Ureter (tissue), 1 donor: ENCODE measurements around the gene SAPCD2. TPM values are rescaled to one million over a fixed set of nuclear protein-coding genes. Genes with fewer than 3 reads are reported as not detected.

Experiments
- DNase-seq: peaks from one replicate; pipeline ENCODE4 v3.0.0-alpha.2; 2020; ENCODE audit warnings: low spot score
- total RNA-seq: library from RNA; stranded (reverse); gene quantifications from one replicate; pipeline ENCODE4 v1.2.4, GENCODE V29; 2023
- donor health status: DM: yes; HTN: yes; CAD: no.

Gene SAPCD2
- total RNA-seq, 1 donor from 2014 or later: 1.6 TPM

- no peak for DNase-seq
Measured at GRCh38 chr9:137049544-137050449, 20.6 kb downstream of the SAPCD2 start.

- no peak for DNase-seq
Measured at GRCh38 chr9:137048655-137049543, 21.5 kb downstream of the SAPCD2 start.

- DNase-seq: peak; percentile 83
Measured at GRCh38 chr9:137046088-137046787, 24.1 kb downstream of the SAPCD2 start, which contains the start of gene NPDC1. NPDC1 (minus strand) TSS chr9:137046177; CDS start chr9:137045989, 188 bp downstream.

GRCh38 chr9:137045294-137046087 lies 24.9 kb downstream of the SAPCD2 start:
- DNase-seq: no peak

- DNase-seq: no peak
Measured at GRCh38 chr9:137044502-137045177, 25.7 kb downstream of the SAPCD2 start.

- DNase-seq: no peak
Measured at GRCh38 chr9:137044037-137044436, 26.3 kb downstream of the SAPCD2 start.

- no peak for DNase-seq
Measured at GRCh38 chr9:137042751-137043727, 27.3 kb downstream of the SAPCD2 start.

- DNase-seq: no peak
Measured at GRCh38 chr9:137041124-137041523, 29.2 kb downstream of the SAPCD2 start.

GRCh38 chr9:137040568-137040967 lies 29.8 kb downstream of the SAPCD2 start:
- DNase-seq: no peak

GRCh38 chr9:137039611-137040366 lies 30.6 kb downstream of the SAPCD2 start:
- no peak for DNase-seq

GRCh38 chr9:137038916-137039315 lies 31.4 kb downstream of the SAPCD2 start:
- no peak for DNase-seq

- DNase-seq: no peak
Measured at GRCh38 chr9:137037483-137037882, 32.9 kb downstream of the SAPCD2 start.

GRCh38 chr9:137037035-137037434 lies 33.3 kb downstream of the SAPCD2 start:
- no peak for DNase-seq

GRCh38 chr9:137035937-137036336 lies 34.4 kb downstream of the SAPCD2 start:
- no peak for DNase-seq

- no peak for DNase-seq
Measured at GRCh38 chr9:137035507-137035834, 34.9 kb downstream of the SAPCD2 start.

- peak; percentile 86 for DNase-seq
Measured at GRCh38 chr9:137034709-137035506, 35.4 kb downstream of the SAPCD2 start.

- DNase-seq: no peak
Measured at GRCh38 chr9:137034039-137034708, 36.2 kb downstream of the SAPCD2 start.
